Measurements from ENCODE around the gene ATP9B. TPM values are rescaled to one million over a fixed set of nuclear protein-coding genes. Genes with fewer than 3 reads are reported as not detected.

ATP9B gene
- polyA plus RNA-seq, 1 of the 3 experiments (the other 2 are of a cell fraction) = 11.2 TPM

DNA sequence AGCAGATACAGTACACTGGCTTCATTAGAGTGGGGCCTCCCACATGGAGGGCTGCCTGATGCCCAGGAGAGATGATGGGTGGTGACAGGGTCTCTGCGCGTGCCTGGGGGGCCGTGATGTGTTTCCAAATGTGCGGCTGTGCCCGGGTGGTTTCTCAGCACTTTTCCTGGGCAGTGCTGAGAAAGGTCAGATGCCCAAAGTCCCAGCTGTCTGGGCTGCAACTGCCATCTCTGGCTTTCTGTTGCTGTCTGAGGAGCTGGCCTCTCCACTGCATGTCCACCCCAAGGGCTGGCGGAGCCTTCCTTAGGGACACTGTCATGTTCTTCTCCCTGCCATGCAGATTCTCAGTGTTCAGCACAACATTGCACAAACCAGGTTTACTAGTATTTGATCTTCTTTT lies 263.9 kb downstream of the ATP9B start (continued):
- TF ChIP-seq EZH2phosphoT487 (IDR thresholded peaks at IDR 0.05; ENCODE audit: borderline replicate concordance, low read depth) = no peak

DNA sequence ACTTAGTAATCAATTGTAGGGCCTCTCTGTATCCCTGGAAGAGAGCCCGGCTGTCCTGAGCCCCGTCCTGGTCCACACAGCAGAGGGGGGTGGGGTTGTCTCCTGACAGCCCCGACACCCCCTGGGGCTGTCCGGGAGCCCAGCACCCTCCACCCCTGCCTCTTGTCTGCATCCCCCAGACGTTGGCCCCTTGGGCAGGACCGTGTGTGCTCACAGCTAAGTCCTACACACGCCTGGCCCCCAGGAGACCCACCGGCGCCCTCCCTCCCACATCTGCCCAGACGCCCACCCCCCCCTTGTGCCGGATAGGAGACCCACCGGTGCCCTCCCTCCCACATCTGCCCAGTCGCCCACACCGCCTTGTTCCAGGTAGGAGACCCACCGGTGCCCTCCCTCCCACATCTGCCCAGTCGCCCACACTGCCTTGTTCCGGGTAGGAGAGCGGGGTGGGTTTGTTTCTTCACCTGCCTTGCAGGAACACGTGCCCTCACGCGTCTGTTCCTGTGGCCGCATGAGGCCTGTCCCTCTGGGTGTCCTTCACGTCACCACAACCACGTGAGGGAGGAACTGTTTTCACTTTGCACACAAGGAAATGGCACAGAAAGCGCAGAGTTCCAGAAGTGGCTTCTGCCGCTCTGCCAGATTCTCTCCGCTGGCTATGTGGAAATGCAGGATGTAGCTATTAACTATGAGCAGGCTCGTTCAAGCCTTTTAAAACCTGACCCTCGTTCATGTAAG lies 265.5 kb downstream of the ATP9B start:
- H3K9me2 ChIP-seq = no peaks in the 10 kb centered on the region
- H3K9me3 ChIP-seq = no peaks in the 10 kb centered on the region; the same call in 1 of the 2 replicates
- POLR2A ChIA-PET = no interaction called here
- peaks cover 4 to 7% of the 10 kb centered on the region in 2 experiments for H3K36me3 ChIP-seq (replicated peaks in 1 of 2; ENCODE audit: control insufficient read depth in 1 of 2, insufficient read depth in 2 of 2, low read length in 1 of 2)
- H3K79me2 ChIP-seq (ENCODE audit: insufficient read depth) = no peaks in the 10 kb centered on the region
- no peaks in the 10 kb centered on the region for H4K20me1 ChIP-seq (ENCODE audit: insufficient read depth)
- TF ChIP-seq YY1 (IDR thresholded peaks at IDR 0.05; ENCODE audit: low read depth) (no peak), FOSL2 (IDR thresholded peaks at IDR 0.05; ENCODE audit: borderline replicate concordance, low read depth) (no peak), FOXJ3 (CRISPR knock-in tag; IDR thresholded peaks at IDR 0.05) (no peak), SMC3 (IDR thresholded peaks at IDR 0.05; ENCODE audit: low read depth, low read length) (no peak), POLR2AphosphoS5 (IDR thresholded peaks at IDR 0.05; ENCODE audit: low read depth, low read length) (no peak), JUND (IDR thresholded peaks at IDR 0.05) (no peak)
- TF ChIP-seq, protein P1, sequence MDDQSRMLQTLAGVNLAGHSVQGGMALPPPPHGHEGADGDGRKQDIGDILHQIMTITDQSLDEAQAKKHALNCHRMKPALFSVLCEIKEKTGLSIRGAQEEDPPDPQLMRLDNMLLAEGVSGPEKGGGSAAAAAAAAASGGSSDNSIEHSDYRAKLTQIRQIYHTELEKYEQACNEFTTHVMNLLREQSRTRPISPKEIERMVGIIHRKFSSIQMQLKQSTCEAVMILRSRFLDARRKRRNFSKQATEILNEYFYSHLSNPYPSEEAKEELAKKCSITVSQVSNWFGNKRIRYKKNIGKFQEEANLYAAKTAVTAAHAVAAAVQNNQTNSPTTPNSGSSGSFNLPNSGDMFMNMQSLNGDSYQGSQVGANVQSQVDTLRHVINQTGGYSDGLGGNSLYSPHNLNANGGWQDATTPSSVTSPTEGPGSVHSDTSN (IDR thresholded peaks at IDR 0.05) = no peak
- H3K27me3 ChIP-seq (ENCODE audit: insufficient read depth) = no peaks in the 10 kb centered on the region
- no peak for DNase-seq
- no peak overlapping the region for H3K4me2 ChIP-seq
- H3F3A ChIP-seq (replicated peaks; ENCODE audit: insufficient read depth) = no peaks in the 10 kb centered on the region
- H3K27ac ChIP-seq (ENCODE audit: low read depth in 2 of 2, low read length in 1 of 2) = no peak overlapping the region
- CTCF ChIA-PET = no interaction called here
- H3K4me3 ChIP-seq (ENCODE audit: low read depth in 2 of 2, low read length in 1 of 2) = no peak overlapping the region
- H3K4me1 ChIP-seq (ENCODE audit: control insufficient read depth in 1 of 2, insufficient read depth in 2 of 2, low read depth in 1 of 2, low read length in 1 of 2) = no peaks in the 10 kb centered on the region
- no peak overlapping the region for H2AFZ ChIP-seq (ENCODE audit: low read depth)
- WGBS (ENCODE audit: low lambda C conversion rate) = 90% methylated on average over 23 of the region's 29 CpGs
- no peak overlapping the region for H3K9ac ChIP-seq

DNA sequence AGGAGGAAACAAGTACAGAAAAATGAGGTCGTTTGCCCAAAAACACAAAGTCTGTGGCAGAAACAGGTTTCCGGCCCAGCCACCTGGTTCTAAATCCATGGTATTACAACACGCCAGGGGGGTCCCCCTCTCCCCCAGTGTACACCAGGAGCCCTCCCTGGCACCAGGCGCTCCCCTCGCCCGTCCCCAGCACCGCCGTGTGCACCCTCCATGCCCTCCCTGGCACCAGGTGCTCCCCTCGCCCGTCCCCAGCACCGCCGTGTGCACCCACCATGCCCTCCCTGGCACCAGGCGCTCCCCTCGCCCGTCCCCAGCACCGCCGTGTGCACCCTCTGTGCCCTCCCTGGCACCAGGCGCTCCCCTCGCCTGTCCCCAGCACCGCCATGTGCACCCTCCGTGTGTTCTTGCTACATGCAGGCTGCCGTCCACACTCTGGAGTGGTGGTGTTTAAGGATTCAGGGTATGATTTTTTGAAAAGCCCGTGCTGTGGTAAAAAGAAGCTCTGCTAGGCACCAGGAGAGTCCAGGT lies 266.7 kb downstream of the ATP9B start:
- Histone ChIP-seq H3K36me3 (replicated peaks in 1 of 2; ENCODE audit: control insufficient read depth in 1 of 2, insufficient read depth in 2 of 2, low read length in 1 of 2) (peaks cover 4 to 7% of the 10 kb centered on the region in 2 experiments), H3K9ac (no peak overlapping the region), H3K4me3 (ENCODE audit: low read depth in 2 of 2, low read length in 1 of 2) (no peak overlapping the region), H3K9me2 (no peaks in the 10 kb centered on the region), H4K20me1 (ENCODE audit: insufficient read depth) (no peaks in the 10 kb centered on the region), H3K27ac (ENCODE audit: low read depth in 2 of 2, low read length in 1 of 2) (no peak overlapping the region), H3K79me2 (ENCODE audit: insufficient read depth) (no peaks in the 10 kb centered on the region), H3K4me2 (no peak overlapping the region), H3K4me1 (ENCODE audit: control insufficient read depth in 1 of 2, insufficient read depth in 2 of 2, low read depth in 1 of 2, low read length in 1 of 2) (no peaks in the 10 kb centered on the region), H3K9me3 (no peaks in the 10 kb centered on the region; the same call in 1 of the 2 replicates), H2AFZ (ENCODE audit: low read depth) (no peak overlapping the region), H3F3A (replicated peaks; ENCODE audit: insufficient read depth) (no peaks in the 10 kb centered on the region), H3K27me3 (ENCODE audit: insufficient read depth) (no peaks in the 10 kb centered on the region)
- WGBS (ENCODE audit: low lambda C conversion rate) = 95% methylated on average over 23 of the region's 23 CpGs
- ChIA-PET CTCF (no interaction called here), POLR2A (no interaction called here)
- no peak for TF ChIP-seq NRF1 (IDR thresholded peaks at IDR 0.05; ENCODE audit: low read depth, low read length)
- TF ChIP-seq EZH2phosphoT487 (IDR thresholded peaks at IDR 0.05; ENCODE audit: borderline replicate concordance, low read depth) = no peak
- no peak for TF ChIP-seq FOXJ3 (CRISPR knock-in tag; IDR thresholded peaks at IDR 0.05)
- TF ChIP-seq, protein P2, sequence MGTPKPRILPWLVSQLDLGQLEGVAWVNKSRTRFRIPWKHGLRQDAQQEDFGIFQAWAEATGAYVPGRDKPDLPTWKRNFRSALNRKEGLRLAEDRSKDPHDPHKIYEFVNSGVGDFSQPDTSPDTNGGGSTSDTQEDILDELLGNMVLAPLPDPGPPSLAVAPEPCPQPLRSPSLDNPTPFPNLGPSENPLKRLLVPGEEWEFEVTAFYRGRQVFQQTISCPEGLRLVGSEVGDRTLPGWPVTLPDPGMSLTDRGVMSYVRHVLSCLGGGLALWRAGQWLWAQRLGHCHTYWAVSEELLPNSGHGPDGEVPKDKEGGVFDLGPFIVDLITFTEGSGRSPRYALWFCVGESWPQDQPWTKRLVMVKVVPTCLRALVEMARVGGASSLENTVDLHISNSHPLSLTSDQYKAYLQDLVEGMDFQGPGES (IDR thresholded peaks at IDR 0.05; ENCODE audit: low read depth, low read length) = no peak
- TF ChIP-seq, protein P3, sequence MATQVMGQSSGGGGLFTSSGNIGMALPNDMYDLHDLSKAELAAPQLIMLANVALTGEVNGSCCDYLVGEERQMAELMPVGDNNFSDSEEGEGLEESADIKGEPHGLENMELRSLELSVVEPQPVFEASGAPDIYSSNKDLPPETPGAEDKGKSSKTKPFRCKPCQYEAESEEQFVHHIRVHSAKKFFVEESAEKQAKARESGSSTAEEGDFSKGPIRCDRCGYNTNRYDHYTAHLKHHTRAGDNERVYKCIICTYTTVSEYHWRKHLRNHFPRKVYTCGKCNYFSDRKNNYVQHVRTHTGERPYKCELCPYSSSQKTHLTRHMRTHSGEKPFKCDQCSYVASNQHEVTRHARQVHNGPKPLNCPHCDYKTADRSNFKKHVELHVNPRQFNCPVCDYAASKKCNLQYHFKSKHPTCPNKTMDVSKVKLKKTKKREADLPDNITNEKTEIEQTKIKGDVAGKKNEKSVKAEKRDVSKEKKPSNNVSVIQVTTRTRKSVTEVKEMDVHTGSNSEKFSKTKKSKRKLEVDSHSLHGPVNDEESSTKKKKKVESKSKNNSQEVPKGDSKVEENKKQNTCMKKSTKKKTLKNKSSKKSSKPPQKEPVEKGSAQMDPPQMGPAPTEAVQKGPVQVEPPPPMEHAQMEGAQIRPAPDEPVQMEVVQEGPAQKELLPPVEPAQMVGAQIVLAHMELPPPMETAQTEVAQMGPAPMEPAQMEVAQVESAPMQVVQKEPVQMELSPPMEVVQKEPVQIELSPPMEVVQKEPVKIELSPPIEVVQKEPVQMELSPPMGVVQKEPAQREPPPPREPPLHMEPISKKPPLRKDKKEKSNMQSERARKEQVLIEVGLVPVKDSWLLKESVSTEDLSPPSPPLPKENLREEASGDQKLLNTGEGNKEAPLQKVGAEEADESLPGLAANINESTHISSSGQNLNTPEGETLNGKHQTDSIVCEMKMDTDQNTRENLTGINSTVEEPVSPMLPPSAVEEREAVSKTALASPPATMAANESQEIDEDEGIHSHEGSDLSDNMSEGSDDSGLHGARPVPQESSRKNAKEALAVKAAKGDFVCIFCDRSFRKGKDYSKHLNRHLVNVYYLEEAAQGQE (IDR thresholded peaks at IDR 0.05; ENCODE audit: low read depth, low read length) = no peak
- TF ChIP-seq FOSL2 (IDR thresholded peaks at IDR 0.05; ENCODE audit: borderline replicate concordance, low read depth) = no peak
- TF ChIP-seq RXRA (IDR thresholded peaks at IDR 0.05; ENCODE audit: borderline replicate concordance, low read depth) = no peak
- DNase-seq = no peak
